ENCODE measurements around the gene KRT2. TPM values are rescaled to one million over a fixed set of nuclear protein-coding genes. Genes with fewer than 3 reads are reported as not detected.

Gene KRT2
- total and polyA plus RNA-seq, 10 of the 15 experiments (the other 5 are each of a cell fraction or from before 2014, with no cell fraction given), result 0.08 to 0.12 TPM; not detected in 8

DNA sequence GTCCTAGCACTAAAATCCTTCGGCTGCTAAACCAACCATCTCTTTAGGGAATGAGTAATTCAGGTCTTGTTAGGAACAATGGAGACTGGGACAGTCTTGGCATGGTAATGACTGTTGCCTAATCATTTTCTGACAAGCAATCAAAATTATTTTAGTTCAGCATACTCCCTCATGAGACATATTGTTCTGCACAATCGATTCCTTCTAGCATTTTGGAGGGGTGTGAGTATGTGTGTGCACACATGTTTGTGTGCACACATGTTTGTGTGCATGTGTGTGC is 30.3 kb upstream of the KRT2 start (continued):
- TF ChIP-seq, protein P1, sequence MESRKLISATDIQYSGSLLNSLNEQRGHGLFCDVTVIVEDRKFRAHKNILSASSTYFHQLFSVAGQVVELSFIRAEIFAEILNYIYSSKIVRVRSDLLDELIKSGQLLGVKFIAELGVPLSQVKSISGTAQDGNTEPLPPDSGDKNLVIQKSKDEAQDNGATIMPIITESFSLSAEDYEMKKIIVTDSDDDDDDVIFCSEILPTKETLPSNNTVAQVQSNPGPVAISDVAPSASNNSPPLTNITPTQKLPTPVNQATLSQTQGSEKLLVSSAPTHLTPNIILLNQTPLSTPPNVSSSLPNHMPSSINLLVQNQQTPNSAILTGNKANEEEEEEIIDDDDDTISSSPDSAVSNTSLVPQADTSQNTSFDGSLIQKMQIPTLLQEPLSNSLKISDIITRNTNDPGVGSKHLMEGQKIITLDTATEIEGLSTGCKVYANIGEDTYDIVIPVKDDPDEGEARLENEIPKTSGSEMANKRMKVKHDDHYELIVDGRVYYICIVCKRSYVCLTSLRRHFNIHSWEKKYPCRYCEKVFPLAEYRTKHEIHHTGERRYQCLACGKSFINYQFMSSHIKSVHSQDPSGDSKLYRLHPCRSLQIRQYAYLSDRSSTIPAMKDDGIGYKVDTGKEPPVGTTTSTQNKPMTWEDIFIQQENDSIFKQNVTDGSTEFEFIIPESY (IDR thresholded peaks at IDR 0.05), result no peak
- no peak for TF ChIP-seq MTA2 (IDR thresholded peaks at IDR 0.05; ENCODE audit: low read depth)
- TF ChIP-seq CBX3 (IDR thresholded peaks at IDR 0.05; ENCODE audit: borderline replicate concordance, low read depth), result no peak

DNA sequence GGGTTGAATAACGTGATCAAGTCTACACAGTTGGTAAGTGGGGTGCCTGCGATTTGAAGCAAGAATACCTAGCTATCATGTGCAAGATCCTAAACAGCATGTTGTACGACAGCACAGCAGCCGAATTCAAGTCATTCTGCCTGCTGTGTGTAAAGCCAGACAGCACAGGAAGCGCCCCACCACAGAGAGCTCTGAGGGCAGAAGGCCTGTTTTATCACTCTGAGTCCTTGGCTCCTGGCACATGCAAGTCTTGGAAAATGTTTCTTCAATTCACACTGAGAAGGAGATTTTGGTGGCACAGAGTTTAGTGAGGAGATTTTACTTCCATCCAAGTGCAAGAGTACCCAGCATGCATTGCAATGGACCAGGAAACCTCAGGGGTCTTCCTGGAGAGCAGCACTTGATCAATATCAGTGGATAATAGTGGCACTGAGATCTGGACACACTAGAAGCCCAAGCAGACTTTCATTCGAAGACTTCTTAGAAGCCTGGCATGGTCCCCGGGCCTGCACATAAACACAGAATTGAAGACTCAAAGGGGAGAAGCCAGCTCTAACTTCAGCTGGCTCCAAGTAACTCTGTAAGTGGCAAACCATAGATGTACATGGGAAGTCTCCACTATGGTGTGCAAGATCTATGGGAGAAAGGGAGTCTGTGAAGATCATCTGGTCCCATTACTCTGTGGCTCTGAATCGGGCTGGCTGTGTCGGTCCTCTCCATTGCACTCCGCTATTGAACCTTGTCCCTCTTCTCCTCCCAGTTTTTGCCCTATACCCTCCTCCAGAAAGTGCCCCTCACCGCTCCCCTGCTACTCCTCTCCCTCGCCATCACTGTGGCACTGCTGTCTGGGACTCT is 29.7 kb upstream of the KRT2 start:
- Histone ChIP-seq H3K79me2 (ENCODE audit: control insufficient read depth, insufficient read depth, low read length) (no peaks in the 10 kb centered on the region), H3K4me2 (ENCODE audit: control insufficient read depth, insufficient read depth) (no peak overlapping the region), H3K4me3 (no peak overlapping the region), H3K9ac (ENCODE audit: control insufficient read depth, insufficient read depth, low read length) (no peak overlapping the region), H3K4me1 (ENCODE audit: control insufficient read depth, insufficient read depth, low read length) (no peaks in the 10 kb centered on the region), H4K20me1 (ENCODE audit: control insufficient read depth, insufficient read depth) (peaks cover 4% of the 10 kb centered on the region; the same call in 1 of the 2 replicates), H3K27me3 (replicated peaks in 1 of 2; ENCODE audit: control insufficient read depth in 2 of 2, insufficient read depth in 2 of 2, low read length in 1 of 2) (peaks cover 1 to 5% of the 10 kb centered on the region in 2 experiments), H2AFZ (ENCODE audit: control insufficient read depth, low read depth, low read length) (no peak overlapping the region), H3K9me3 (replicated peaks; ENCODE audit: control insufficient read depth, insufficient read depth, low read length) (no peaks in the 10 kb centered on the region), H3K27ac (ENCODE audit: control insufficient read depth, insufficient read depth) (no peak overlapping the region), H3K36me3 (ENCODE audit: control insufficient read depth in 2 of 2, insufficient read depth in 2 of 2, low read length in 1 of 2) (no peaks in the 10 kb centered on the region)
- SMC1A ChIA-PET (ENCODE audit: uncharacterized antibody, unreplicated experiment), result no interaction called here
- in situ Hi-C loops (cut with MboI), result no loop called here
- DNase-seq (ENCODE audit: low read depth, low spot score) (no peak), ATAC-seq (no peak), FAIRE-seq (no peak)
- CTCF ChIA-PET, result no interaction called here
- POLR2A ChIA-PET, result no interaction called here
- BruUV-seq (replicated peaks), result no TSS peak
- intact Hi-C loops (cut with micrococcal nuclease; ENCODE audit: unreplicated experiment), result no loop called here
- TF ChIP-seq NR2F1 (conservative IDR thresholded peaks at IDR 0.05) (no peak), ZNF622 (IDR thresholded peaks at IDR 0.05) (no peak), SUZ12 (IDR thresholded peaks at IDR 0.05; ENCODE audit: unreplicated experiment) (no peak), BRCA1 (IDR thresholded peaks at IDR 0.05; ENCODE audit: low read depth, low read length) (no peak), CBX5 (IDR thresholded peaks at IDR 0.05; ENCODE audit: low read depth) (no peak), SRF (IDR thresholded peaks at IDR 0.05; ENCODE audit: low read depth in 2 of 2, low read length in 2 of 2) (no peak), POU2F2 (IDR thresholded peaks at IDR 0.05; ENCODE audit: borderline replicate concordance, low read depth, low read length) (no peak), POLR2AphosphoS2 (IDR thresholded peaks at IDR 0.05; ENCODE audit: low read depth, low read length) (no peak), ZNF217 (IDR thresholded peaks at IDR 0.05) (no peak), IKZF2 (IDR thresholded peaks at IDR 0.05) (no peak), TARDBP (IDR thresholded peaks at IDR 0.05; ENCODE audit: borderline replicate concordance) (no peak), PBX3 (IDR thresholded peaks at IDR 0.05; ENCODE audit: insufficient replicate concordance, low read depth, low read length) (no peak), TBL1XR1 (IDR thresholded peaks at IDR 0.05; ENCODE audit: low read depth, low read length) (no peak), EGR1 (IDR thresholded peaks at IDR 0.05; ENCODE audit: borderline replicate concordance in 1 of 2, low read depth in 2 of 2, low read length in 2 of 2) (no peak), ESRRA (IDR thresholded peaks at IDR 0.05; ENCODE audit: low read length) (no peak), HSF1 (IDR thresholded peaks at IDR 0.05; ENCODE audit: low read depth, low read length) (no peak), SIN3A (IDR thresholded peaks at IDR 0.05; ENCODE audit: low read depth, low read length) (no peak)
- RAD21 ChIA-PET (ENCODE audit: unreplicated experiment), result no interaction called here
- WGBS (ENCODE audit: insufficient coverage, insufficient replicate concordance, low lambda C conversion rate, missing lambda C conversion rate), result 22% methylated on average over 12 of the region's 12 CpGs

All from GM12878 (cell line).